GM10248 (cell line): Measurements from ENCODE around the gene B2M.
A peak's percentile ranks its signal among the peaks of the same experiment; 100 is the strongest.
"Not testable (repeated sequence)": the region's sequence is repeated elsewhere in the genome, so short reads cannot be mapped to it uniquely, and the experiment has no call there.

ENCODE experiments used
- CTCF ChIA-PET: fragments of 300-600 bp; sonication (Branson Sonifier 250); formaldehyde crosslinking; extraction: SDS; loops from one replicate; lab custom pipeline; 2021; ENCODE audit warnings: antibody characterized with exemption; lab: Yijun Ruan, JAX
- POLR2A ChIA-PET: fragments of 350-650 bp; sonication (Branson Sonifier 250); formaldehyde crosslinking; extraction: SDS; loops from one replicate; lab custom pipeline; 2020; ENCODE audit warnings: antibody characterized with exemption; lab: Yijun Ruan, JAX
- DNase-seq: peaks from one replicate; pipeline ENCODE4 v3.0.0; 2012; ENCODE audit errors: extremely low spot score
- CTCF ChIP-seq: IDR thresholded peaks from 2 replicates; pipeline ENCODE4 v1.5.1; 2012; ENCODE audit warnings: mild to moderate bottlenecking, low read depth; ENCODE audit errors: extremely low read depth, missing control alignments, control extremely low read depth

Gene B2M

GRCh38 chr15:44722011-44722410, 10.7 kb downstream of the B2M start:
- POLR2A ChIA-PET, result interaction anchor here (0.6 to 3.8 kb wide), 4 partner anchors 10 to 178 kb away, joined by 7 to 35 read pairs (median 11); partner anchors contain the start of genes B2M, PATL2 and TRIM69
- CTCF ChIA-PET, result interaction anchor here (2.9 to 13.9 kb wide), 3 partner anchors 10 to 57 kb away, joined by 23 to 120 read pairs (median 117); partner anchors contain the start of genes B2M, PATL2, SPG11 and TRIM69
- no peak for TF ChIP-seq CTCF
- DNase-seq, result no peak

- no peak for TF ChIP-seq CTCF
- ChIA-PET POLR2A (interaction anchor here (1.1 to 5.7 kb wide), 6 partner anchors 11 to 188 kb away, joined by 3 to 112 read pairs (median 7); partner anchors contain the start of genes B2M, PATL2, SPG11 and TRIM69), CTCF (interaction anchor here (0.9 to 4.4 kb wide), 6 partner anchors 11 to 133 kb away, joined by 3 to 34 read pairs (median 5); partner anchors contain the start of genes B2M, PATL2, SPG11 and TRIM69)
- DNase-seq, result no peak
Observed at GRCh38 chr15:44726136-44726535, 14.8 kb downstream of the B2M start.

GRCh38 chr15:44726568-44727484, 15.5 kb downstream of the B2M start:
- ChIA-PET CTCF (interaction anchor here (0.9 to 4.4 kb wide), 7 partner anchors 10 to 134 kb away, joined by 3 to 34 read pairs (median 7); partner anchors contain the start of genes B2M, PATL2, SPG11 and TRIM69), POLR2A (interaction anchor here (0.5 to 5.7 kb wide), 12 partner anchors 10 to 435 kb away, joined by 3 to 112 read pairs (median 4); partner anchors contain the start of genes B2M, PATL2, SPG11 and TRIM69)
- peak; percentile 66 for DNase-seq
- no peak for TF ChIP-seq CTCF

- no peak for DNase-seq
- POLR2A ChIA-PET, result interaction anchor here (0.6 to 5.7 kb wide), 10 partner anchors 8 to 434 kb away, joined by 3 to 112 read pairs (median 6); partner anchors contain the start of genes B2M, PATL2, SPG11 and TRIM69
- TF ChIP-seq CTCF, result no peak
- CTCF ChIA-PET, result interaction anchor here (1.2 to 4.4 kb wide), 5 partner anchors 9 to 63 kb away, joined by 6 to 34 read pairs (median 16); partner anchors contain the start of genes B2M, PATL2, SPG11 and TRIM69
Observed at GRCh38 chr15:44727485-44728231, 16.3 kb downstream of the B2M start.

- DNase-seq, result not testable (repeated sequence)
- ChIA-PET POLR2A (interaction anchor here (0.8 to 5.7 kb wide), 6 partner anchors 8 to 65 kb away, joined by 3 to 112 read pairs (median 12); partner anchors contain the start of genes B2M, PATL2, SPG11 and TRIM69), CTCF (interaction anchor here (0.9 to 4.4 kb wide), 6 partner anchors 9 to 470 kb away, joined by 3 to 34 read pairs (median 11); partner anchors contain the start of genes B2M, PATL2, SPG11 and TRIM69)
Observed at GRCh38 chr15:44728232-44728575, 16.9 kb downstream of the B2M start.
